Rectal smooth muscle tissue (tissue), 1 donor: ENCODE results near the gene MAP4K1.
A peak's percentile ranks its signal among the peaks of the same experiment; 100 is the strongest.

Experiments used
- H3K27ac ChIP-seq: one replicate; pipeline ENCODE4 v1.7.0; 2013; ENCODE audit warnings: low read depth, low read length, inconsistent platforms
- H3K27me3 ChIP-seq: one replicate; pipeline ENCODE4 v1.7.0; 2013; ENCODE audit warnings: low read length; ENCODE audit not compliant: control insufficient read depth, insufficient read depth
- H3K36me3 ChIP-seq: one replicate; pipeline ENCODE4 v1.7.0; 2013; ENCODE audit warnings: low read length; ENCODE audit not compliant: control insufficient read depth, insufficient read depth
- H3K4me1 ChIP-seq: one replicate; pipeline ENCODE4 v1.7.0; 2013; ENCODE audit warnings: low read length; ENCODE audit not compliant: control insufficient read depth, insufficient read depth
- H3K4me3 ChIP-seq: one replicate; pipeline ENCODE4 v1.7.0; 2013; ENCODE audit warnings: low read length
- H3K9ac ChIP-seq: one replicate; pipeline ENCODE4 v1.7.0; 2013; ENCODE audit warnings: low read length

MAP4K1 gene

GRCh38 chr19:38617764-38618589 is at the start of gene MAP4K1:
Gene MAP4K1, minus strand, starts transcription at chr19:38617953. Its CDS starts 58 bp downstream, at chr19:38617895.
- Histone ChIP-seq H3K9ac (peak within 1 kb of the TSS; percentile 69), H3K27me3 (no peaks in the 10 kb centered on the region), H3K4me1 (peaks cover 12% of the 10 kb centered on the region), H3K4me3 (peak within 1 kb of the TSS; percentile 85), H3K36me3 (peaks cover 18% of the 10 kb centered on the region), H3K27ac (peak within 1 kb of the TSS; percentile 78)

- peak overlapping the region; percentile 86 for H3K27ac ChIP-seq
- no peaks in the 10 kb centered on the region for H3K27me3 ChIP-seq
- H3K9ac ChIP-seq: no peak overlapping the region
- H3K36me3 ChIP-seq: no peaks in the 10 kb centered on the region
- H3K4me3 ChIP-seq: peak overlapping the region; percentile 10
- peaks cover 72% of the 10 kb centered on the region for H3K4me1 ChIP-seq
Observed at GRCh38 chr19:38666663-38667511, 49.1 kb upstream of the MAP4K1 start.

DNA sequence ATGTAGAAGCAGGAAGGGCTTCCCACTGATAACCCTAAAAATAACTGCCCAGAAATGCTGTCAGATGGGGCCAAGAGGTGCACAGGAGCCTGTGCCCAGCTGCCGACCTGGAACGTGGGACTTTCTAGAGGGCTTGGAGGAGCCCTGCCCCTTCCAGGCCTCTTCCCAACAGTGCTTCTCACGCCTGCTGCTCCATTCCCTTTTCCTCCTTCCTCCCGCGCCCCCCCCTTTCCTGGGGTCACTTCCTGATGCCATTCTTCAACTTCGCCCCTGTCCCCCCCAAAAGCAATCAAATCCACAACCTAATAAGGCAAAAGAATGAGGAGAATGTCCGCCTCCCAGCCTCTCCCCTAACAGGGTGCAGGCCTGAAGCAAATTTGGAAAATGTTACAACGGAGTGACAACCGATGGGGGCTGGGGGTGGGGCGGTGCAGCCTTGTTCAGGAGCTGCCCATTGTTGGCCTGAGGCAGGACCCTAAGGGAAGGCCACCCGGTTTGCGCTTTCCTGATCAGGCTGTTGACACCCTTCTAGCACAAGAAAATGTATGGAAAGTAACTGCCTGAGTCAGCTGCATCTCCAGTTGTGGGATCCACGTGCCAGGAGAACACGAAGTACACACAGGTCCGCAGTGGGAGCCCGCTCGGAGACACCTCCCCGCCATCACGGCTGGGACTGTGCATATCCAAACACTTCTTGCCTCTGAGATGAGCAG is 48.4 kb upstream of the MAP4K1 start:
- H3K27me3 ChIP-seq: no peaks in the 10 kb centered on the region
- no peak overlapping the region for H3K9ac ChIP-seq
- H3K36me3 ChIP-seq: no peaks in the 10 kb centered on the region
- H3K27ac ChIP-seq: peak overlapping the region; percentile 86
- no peak overlapping the region for H3K4me3 ChIP-seq
- peaks cover 69% of the 10 kb centered on the region for H3K4me1 ChIP-seq

DNA sequence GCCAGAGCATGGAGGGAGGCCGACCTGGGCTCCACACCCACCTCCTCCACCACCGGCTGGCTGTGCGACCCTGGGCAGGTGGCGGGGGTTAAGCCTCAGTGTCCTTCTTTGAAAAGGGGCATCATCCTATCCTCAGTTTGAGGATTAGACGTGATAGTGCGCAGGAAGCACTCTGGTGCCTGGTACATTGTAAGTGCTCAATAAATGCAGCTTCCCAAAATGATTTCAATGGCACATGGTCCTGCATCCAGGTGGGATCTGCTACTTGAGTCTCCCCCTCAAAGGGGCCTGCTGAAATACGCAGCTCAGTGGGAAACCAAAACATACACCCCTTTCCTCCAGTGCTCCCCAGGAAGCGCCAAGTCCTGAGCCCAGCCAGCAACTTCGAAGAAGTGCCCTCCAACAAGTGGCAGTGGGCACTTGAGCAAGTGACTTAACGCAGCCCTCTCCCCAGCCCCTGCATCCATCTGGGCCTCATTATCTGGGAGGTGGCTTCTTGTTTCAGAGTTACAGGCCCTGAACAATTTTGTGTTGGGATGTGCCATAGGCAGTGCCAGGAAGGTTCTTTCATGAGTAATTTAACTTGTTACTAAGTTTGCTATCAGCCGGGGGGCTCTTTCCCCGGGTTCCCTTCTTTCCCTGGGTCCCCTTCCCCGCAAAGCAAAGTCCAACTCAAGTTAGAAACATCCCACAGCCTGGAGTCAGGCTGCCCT is 47.6 kb upstream of the MAP4K1 start:
- no peak overlapping the region for H3K9ac ChIP-seq
- peaks cover 65% of the 10 kb centered on the region for H3K4me1 ChIP-seq
- H3K27ac ChIP-seq: peak overlapping the region; percentile 86
- H3K36me3 ChIP-seq: no peaks in the 10 kb centered on the region
- H3K27me3 ChIP-seq: no peaks in the 10 kb centered on the region
- no peak overlapping the region for H3K4me3 ChIP-seq

GRCh38 chr19:38664503-38665211 is 46.9 kb upstream of the MAP4K1 start:
- no peaks in the 10 kb centered on the region for H3K36me3 ChIP-seq
- H3K4me1 ChIP-seq: peaks cover 61% of the 10 kb centered on the region
- peak overlapping the region; percentile 11 for H3K4me3 ChIP-seq
- no peak overlapping the region for H3K9ac ChIP-seq
- H3K27ac ChIP-seq: peak overlapping the region; percentile 86
- no peaks in the 10 kb centered on the region for H3K27me3 ChIP-seq

DNA sequence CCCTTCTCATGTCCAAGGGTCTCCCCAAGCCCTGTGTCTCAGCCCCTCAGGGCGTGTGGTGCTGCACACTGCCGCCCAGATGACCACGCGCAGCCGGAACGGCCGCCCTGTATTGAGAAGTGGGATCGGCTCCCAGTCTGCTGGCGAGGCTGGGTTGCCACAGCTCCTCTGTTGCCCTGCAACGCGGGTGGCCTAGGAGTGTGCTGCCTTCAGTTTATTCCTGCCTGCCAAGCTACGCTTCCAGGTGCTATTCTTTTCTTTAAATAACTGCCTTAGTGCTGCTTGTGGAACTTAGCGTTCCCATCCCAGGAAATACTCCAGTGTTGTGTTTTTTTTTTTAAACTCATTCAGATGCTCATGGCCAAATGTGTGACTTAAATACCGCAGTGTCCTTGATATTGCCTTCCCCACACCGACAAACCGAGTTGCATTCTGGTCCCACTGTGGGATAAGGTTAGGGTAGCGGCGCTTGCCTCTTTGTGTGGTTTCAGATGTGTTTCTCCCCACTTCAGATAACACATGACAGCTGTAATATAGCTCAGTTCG is 46.3 kb upstream of the MAP4K1 start:
- H3K9ac ChIP-seq: no peak overlapping the region

DNA sequence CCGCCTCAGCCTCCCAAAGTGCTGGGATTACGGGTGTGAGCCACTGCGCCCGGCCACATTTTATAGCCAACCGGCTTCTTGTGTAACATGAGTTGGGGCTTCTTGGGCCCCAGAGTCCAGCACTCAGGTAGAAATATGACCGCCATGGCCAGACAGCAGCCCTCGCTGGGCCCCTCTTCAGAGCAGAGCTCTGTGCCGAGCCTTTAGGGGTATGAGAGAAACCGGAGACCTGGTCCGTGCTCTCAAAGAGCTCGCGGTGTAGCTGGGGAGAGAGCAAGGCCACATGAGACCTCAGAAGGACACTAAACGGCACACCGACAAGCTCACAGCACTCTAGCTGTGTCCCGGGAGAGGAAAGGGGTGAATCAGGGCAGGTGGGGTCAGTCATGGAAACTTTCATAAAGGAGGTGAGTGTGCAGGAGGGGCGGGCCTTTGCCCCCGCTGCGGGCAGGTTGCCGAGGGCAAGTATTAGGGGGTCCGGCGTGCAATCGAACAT is 45.5 kb upstream of the MAP4K1 start:
- Histone ChIP-seq H3K9ac (no peak overlapping the region), H3K27me3 (no peaks in the 10 kb centered on the region), H3K27ac (peak overlapping the region; percentile 86), H3K36me3 (no peaks in the 10 kb centered on the region), H3K4me1 (peaks cover 69% of the 10 kb centered on the region), H3K4me3 (peak overlapping the region; percentile 29)

More for the DNA sequence above, 46.3 kb upstream of the MAP4K1 start:
- Histone ChIP-seq H3K36me3 (no peaks in the 10 kb centered on the region), H3K4me3 (peak overlapping the region; percentile 29), H3K4me1 (peaks cover 67% of the 10 kb centered on the region), H3K27ac (peak overlapping the region; percentile 86), H3K27me3 (no peaks in the 10 kb centered on the region)

GRCh38 chr19:38662537-38663155 is 44.9 kb upstream of the MAP4K1 start:
- H3K27ac ChIP-seq: peak overlapping the region; percentile 27
- H3K36me3 ChIP-seq: no peaks in the 10 kb centered on the region
- no peak overlapping the region for H3K4me3 ChIP-seq
- no peaks in the 10 kb centered on the region for H3K27me3 ChIP-seq
- peaks cover 70% of the 10 kb centered on the region for H3K4me1 ChIP-seq
- peak overlapping the region; percentile 12 for H3K9ac ChIP-seq

- Histone ChIP-seq H3K4me1 (peaks cover 67% of the 10 kb centered on the region), H3K27ac (peak overlapping the region; percentile 38), H3K36me3 (no peaks in the 10 kb centered on the region), H3K4me3 (no peak overlapping the region), H3K9ac (no peak overlapping the region), H3K27me3 (no peaks in the 10 kb centered on the region)
Observed at GRCh38 chr19:38661996-38662395, 44.2 kb upstream of the MAP4K1 start.

GRCh38 chr19:38661136-38661535 is 43.4 kb upstream of the MAP4K1 start:
- H3K9ac ChIP-seq: no peak overlapping the region
- H3K36me3 ChIP-seq: no peaks in the 10 kb centered on the region
- H3K4me1 ChIP-seq: peaks cover 58% of the 10 kb centered on the region
- no peaks in the 10 kb centered on the region for H3K27me3 ChIP-seq
- H3K27ac ChIP-seq: peak overlapping the region; percentile 31
- H3K4me3 ChIP-seq: no peak overlapping the region
